Keratinocyte (primary cell): ENCODE results near the gene FUCA2. TPM values are rescaled to one million over a fixed set of nuclear protein-coding genes. Genes with fewer than 3 reads are reported as not detected.

Source experiments
- DNase-seq: peaks from one replicate; pipeline ENCODE4 v3.0.0-alpha.2; 2011; ENCODE audit warnings: low read depth, missing footprints, low spot score
- FAIRE-seq: peaks from 2 replicates; lab custom pipeline; 2011; peaks lifted over from hg19 to GRCh38; lab: Jason Lieb, UNC
- H2AFZ ChIP-seq: 2 replicates; pipeline ENCODE4 v1.6.0; 2012; ENCODE audit warnings: low read length, control low read depth, inconsistent platforms; ENCODE audit not compliant: control insufficient read depth
- H3K27ac ChIP-seq: 2 replicates; pipeline ENCODE4 v1.5.1; 2011; ENCODE audit warnings: low read length; ENCODE audit not compliant: control insufficient read depth, insufficient read depth
- H3K27me3 ChIP-seq: 3 replicates; pipeline ENCODE4 v1.6.0; 2011; ENCODE audit warnings: low read length; ENCODE audit not compliant: control insufficient read depth, insufficient read depth; ENCODE audit errors: extremely low read depth
- H3K36me3 ChIP-seq, 2 experiments: 2 replicates in 1 of 2; 3 replicates in 1 of 2; pipeline ENCODE4 v1.5.1; 2011; ENCODE audit warnings: low read length in 2 of 2, mild to moderate bottlenecking in 1 of 2; ENCODE audit not compliant: control insufficient read depth in 2 of 2, insufficient read depth in 2 of 2; ENCODE audit errors: extremely low read depth in 1 of 2
- H3K4me1 ChIP-seq: 3 replicates; pipeline ENCODE4 v1.5.1; 2011; ENCODE audit warnings: low read length; ENCODE audit not compliant: control insufficient read depth, insufficient read depth; ENCODE audit errors: extremely low read depth
- H3K4me2 ChIP-seq: 3 replicates; pipeline ENCODE4 v1.6.0; 2011; ENCODE audit warnings: low read depth, low read length; ENCODE audit not compliant: control insufficient read depth, insufficient read depth; ENCODE audit errors: extremely low read depth
- H3K4me3 ChIP-seq, 3 experiments: fragments of 200-600 bp in 1 of 3; sonication (generic) in 1 of 3; 2 replicates in 2 of 3; 3 replicates in 1 of 3; pipeline ENCODE4 v1.5.1; 2011 to 2016; ENCODE audit warnings: low read length in 3 of 3, mild to moderate bottlenecking in 3 of 3, control low read depth in 2 of 3, inconsistent platforms in 1 of 3, low read depth in 1 of 3, mixed read lengths in 1 of 3, mixed run types in 1 of 3, moderate library complexity in 1 of 3; ENCODE audit not compliant: control insufficient read depth in 2 of 3, insufficient read depth in 2 of 3; ENCODE audit errors: extremely low read depth in 1 of 3
- H3K79me2 ChIP-seq: 2 replicates; pipeline ENCODE4 v1.6.0; 2012; ENCODE audit warnings: low read length; ENCODE audit not compliant: control insufficient read depth, insufficient read depth
- H3K9ac ChIP-seq: 3 replicates; pipeline ENCODE4 v1.6.0; 2011; ENCODE audit warnings: low read length; ENCODE audit not compliant: control insufficient read depth, insufficient read depth; ENCODE audit errors: extremely low read depth
- H3K9me1 ChIP-seq: 3 replicates; pipeline ENCODE4 v1.6.0; 2011; ENCODE audit warnings: low read length; ENCODE audit not compliant: control insufficient read depth, insufficient read depth; ENCODE audit errors: extremely low read depth
- H3K9me3 ChIP-seq: 2 replicates; pipeline ENCODE4 v1.5.1; 2012; ENCODE audit warnings: low read depth, low read length; ENCODE audit not compliant: control insufficient read depth
- H4K20me1 ChIP-seq: 3 replicates; pipeline ENCODE4 v1.6.0; 2011; ENCODE audit warnings: low read length; ENCODE audit not compliant: control insufficient read depth, insufficient read depth; ENCODE audit errors: extremely low read depth
- CTCF ChIP-seq, 3 experiments: IDR thresholded peaks in 1 of 3; conservative IDR thresholded peaks in 1 of 3; optimal IDR thresholded peaks in 1 of 3; 2 replicates in 2 of 3; 3 replicates in 1 of 3; pipeline versions ENCODE3 to v1.5.1; 2011; ENCODE audit warnings: low read length in 3 of 3, mild to moderate bottlenecking in 3 of 3, moderate library complexity in 2 of 3, control low read depth in 1 of 3, inconsistent platforms in 1 of 3; ENCODE audit not compliant: insufficient read depth in 2 of 3; ENCODE audit errors: extremely low read depth in 1 of 3
- EZH2 ChIP-seq: IDR thresholded peaks from one replicate; pipeline ENCODE4 v1.6.1; 2012; ENCODE audit warnings: inconsistent platforms, mild to moderate bottlenecking, low read length, moderate library complexity
- dilution Hi-C: fragments of 300-500 bp; cut with MboI; formaldehyde crosslinking; loops from one replicate; pipeline ENCODE4 v1.7.0; 2020; ENCODE audit warnings: low sequenced_read_pairs; ENCODE audit not compliant: extremely low pct_ligation_motif_present
- polyA plus RNA-seq, 5 experiments: library from polyadenylated mRNA; depleted of rRNA in 3 of 5; stranded (reverse) in 3 of 5; stranded (forward) in 1 of 5; unstranded in 1 of 5; fragments of >200 nt; gene quantifications; 1 replicate in 1 of 5; 2 replicates in 3 of 5; 3 replicates in 1 of 5; pipeline versions ENCODE4 v1.2.1 to v1.2.3, GENCODE V29; 2011 to 2012; ENCODE audit warnings: missing spikeins in 2 of 5, low read depth in 1 of 5, low replicate concordance in 1 of 5

The FUCA2 gene
- polyA plus RNA-seq, 1 donor (not counting 4 experiments of a cell fraction or from before 2014, with no cell fraction given) = 12.5 TPM

GRCh38 chr6:143542888-143543287 lies 31.4 kb upstream of the FUCA2 start:
- dilution Hi-C loops = no loop called here
- H3K9ac ChIP-seq = no peak overlapping the region
- DNase-seq (no peak), FAIRE-seq (no peak)
- no peaks in the 10 kb centered on the region for H3K9me1 ChIP-seq
- H4K20me1 ChIP-seq = no peaks in the 10 kb centered on the region
- no peaks in the 10 kb centered on the region for H3K27me3 ChIP-seq
- no peaks in the 10 kb centered on the region for H3K9me3 ChIP-seq
- no peak overlapping the region for H3K27ac ChIP-seq
- TF ChIP-seq CTCF (optimal IDR thresholded peaks at IDR 0.05 in 1 of 3, IDR thresholded peaks at IDR 0.05 in 1 of 3, conservative IDR thresholded peaks at IDR 0.05 in 1 of 3; ENCODE audit: extremely low read depth in 1 of 3, insufficient read depth in 2 of 3, low read length in 3 of 3) = no peak
- no peak for TF ChIP-seq EZH2
- H3K4me3 ChIP-seq = no peak overlapping the region
- peaks cover 12% of the 10 kb centered on the region for H3K4me1 ChIP-seq
- H2AFZ ChIP-seq = no peak overlapping the region
- H3K4me2 ChIP-seq = no peak overlapping the region
- H3K79me2 ChIP-seq = no peaks in the 10 kb centered on the region
- no peaks in the 10 kb centered on the region for H3K36me3 ChIP-seq

- no peak for FAIRE-seq
These were observed 28.7 kb upstream of the FUCA2 start for GRCh38 chr6:143540192-143540591.

More at GRCh38 chr6:143540192-143540591, 28.7 kb upstream of the FUCA2 start:
- Histone ChIP-seq H3K27me3 (no peaks in the 10 kb centered on the region), H2AFZ (no peak overlapping the region), H3K27ac (no peak overlapping the region), H3K79me2 (no peaks in the 10 kb centered on the region), H3K9me1 (no peaks in the 10 kb centered on the region), H3K4me1 (peaks cover 2% of the 10 kb centered on the region), H3K36me3 (no peaks in the 10 kb centered on the region), H4K20me1 (no peaks in the 10 kb centered on the region), H3K9ac (no peak overlapping the region), H3K4me3 (no peak overlapping the region), H3K4me2 (no peak overlapping the region), H3K9me3 (no peaks in the 10 kb centered on the region)
- dilution Hi-C loops = no loop called here
- TF ChIP-seq EZH2 = no peak
- TF ChIP-seq CTCF (optimal IDR thresholded peaks at IDR 0.05 in 1 of 3, IDR thresholded peaks at IDR 0.05 in 1 of 3, conservative IDR thresholded peaks at IDR 0.05 in 1 of 3; ENCODE audit: extremely low read depth in 1 of 3, insufficient read depth in 2 of 3, low read length in 3 of 3) = no peak
- no peak for DNase-seq
